NCI-H446 (cell line): ENCODE results near the gene EBF3.

ENCODE experiments used
- DNase-seq, 2 experiments: peaks; one replicate each; lab custom pipeline; 2025; lab: John Stamatoyannopoulos, UW

Gene EBF3

DNA sequence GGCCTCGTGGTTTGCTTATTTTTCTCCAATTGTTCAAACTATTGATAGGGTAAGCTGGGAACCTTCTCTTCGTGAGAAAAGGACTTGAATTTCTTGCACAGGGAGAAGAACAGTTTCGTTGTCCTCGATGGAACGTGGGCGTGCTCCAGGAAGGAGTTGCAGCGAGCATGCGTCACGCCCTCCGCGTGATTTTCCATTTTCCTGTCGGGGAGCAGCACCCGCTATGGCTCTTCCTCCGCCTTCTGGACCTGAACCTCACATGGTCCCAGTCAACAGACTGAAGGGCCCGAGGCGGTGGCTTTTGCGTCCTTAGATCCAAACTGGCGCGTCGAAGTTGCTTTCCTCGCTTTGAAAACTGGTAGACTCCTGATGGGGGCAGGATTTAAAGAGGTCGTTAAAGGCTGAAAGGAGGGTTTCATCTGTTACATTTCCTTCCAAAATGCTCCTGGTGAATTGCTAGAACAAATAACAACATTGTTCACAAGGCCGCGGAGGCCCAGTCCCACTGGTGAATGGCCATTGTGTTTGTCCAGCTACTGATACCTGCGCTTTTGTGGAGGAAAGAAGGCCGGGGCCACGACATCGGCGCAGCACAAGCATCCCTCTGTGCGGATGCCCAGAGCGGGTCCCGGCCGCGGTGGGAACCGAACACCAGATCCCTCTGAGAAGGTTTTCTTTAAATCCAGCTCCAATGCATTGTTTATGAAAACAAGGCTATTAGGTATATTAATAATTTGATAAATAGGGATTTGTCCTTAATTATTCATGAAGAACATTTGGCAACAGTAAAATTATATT lies 75.9 kb downstream of the EBF3 start:
- no peak for DNase-seq

DNA sequence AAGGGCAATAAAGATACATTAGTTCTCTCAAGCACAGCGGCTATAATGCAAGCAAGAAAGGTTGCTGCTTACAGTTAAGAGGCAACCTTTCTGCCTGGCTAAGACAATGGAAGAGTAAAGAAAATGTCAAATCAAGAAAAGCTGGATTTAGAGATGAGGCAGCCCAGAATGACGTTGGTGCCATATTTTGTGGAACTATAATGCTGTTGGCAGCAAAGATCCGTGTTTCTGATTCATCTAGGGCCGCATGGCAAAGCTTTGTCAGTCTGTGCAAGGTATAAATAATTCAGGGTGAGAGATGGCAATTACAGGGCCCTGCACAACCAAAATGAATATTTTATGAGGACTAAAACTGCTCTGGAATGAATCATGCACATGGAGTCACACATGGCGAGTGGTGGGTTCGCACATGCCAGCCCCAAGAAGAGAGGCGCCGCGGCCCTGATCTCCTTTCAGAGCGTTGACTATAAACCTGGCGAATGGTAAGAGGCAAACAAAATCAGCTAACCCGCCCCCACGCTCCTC lies 76.6 kb downstream of the EBF3 start:
- peak in 1 of 2 experiments; percentile 7 for DNase-seq

DNA sequence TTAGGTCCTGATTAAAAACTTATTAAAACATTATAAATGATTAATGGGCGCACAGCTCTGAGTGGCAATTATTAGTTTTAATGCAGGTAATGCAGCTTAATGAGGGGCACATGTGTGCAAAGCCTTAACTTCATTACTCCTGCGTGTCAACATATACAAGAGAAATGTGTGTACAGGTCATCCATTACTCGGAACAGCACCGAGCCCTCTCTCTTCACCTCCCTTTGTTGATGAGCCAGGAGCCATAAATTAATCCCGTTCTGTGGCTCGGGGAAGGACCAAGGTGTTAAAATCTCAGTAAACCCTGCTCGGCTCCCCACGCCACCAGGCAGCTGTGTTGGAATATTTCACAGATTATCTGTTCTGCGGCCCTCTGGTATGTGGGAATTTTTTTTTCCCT lies 77.8 kb downstream of the EBF3 start:
- no peak for DNase-seq

DNA sequence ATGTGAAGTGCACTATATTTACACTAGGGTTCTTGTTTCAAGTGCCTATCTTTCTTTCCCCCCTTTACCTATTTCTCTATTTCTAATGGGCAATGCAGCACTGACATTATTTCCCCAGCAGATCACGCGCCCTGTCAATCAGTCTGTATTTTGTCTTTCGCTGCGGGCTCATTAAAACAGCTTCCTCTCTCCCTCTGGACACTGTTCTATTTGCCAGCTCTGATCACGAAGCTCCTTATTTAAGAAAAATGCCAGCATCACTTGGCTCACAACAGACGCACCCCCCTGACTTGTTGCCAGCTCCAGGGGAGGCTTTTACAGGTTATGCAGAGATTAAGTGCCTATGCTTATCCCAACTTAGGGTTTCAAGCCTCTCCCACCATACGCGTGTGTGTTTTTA lies 78.5 kb downstream of the EBF3 start:
- DNase-seq: no peak

DNA sequence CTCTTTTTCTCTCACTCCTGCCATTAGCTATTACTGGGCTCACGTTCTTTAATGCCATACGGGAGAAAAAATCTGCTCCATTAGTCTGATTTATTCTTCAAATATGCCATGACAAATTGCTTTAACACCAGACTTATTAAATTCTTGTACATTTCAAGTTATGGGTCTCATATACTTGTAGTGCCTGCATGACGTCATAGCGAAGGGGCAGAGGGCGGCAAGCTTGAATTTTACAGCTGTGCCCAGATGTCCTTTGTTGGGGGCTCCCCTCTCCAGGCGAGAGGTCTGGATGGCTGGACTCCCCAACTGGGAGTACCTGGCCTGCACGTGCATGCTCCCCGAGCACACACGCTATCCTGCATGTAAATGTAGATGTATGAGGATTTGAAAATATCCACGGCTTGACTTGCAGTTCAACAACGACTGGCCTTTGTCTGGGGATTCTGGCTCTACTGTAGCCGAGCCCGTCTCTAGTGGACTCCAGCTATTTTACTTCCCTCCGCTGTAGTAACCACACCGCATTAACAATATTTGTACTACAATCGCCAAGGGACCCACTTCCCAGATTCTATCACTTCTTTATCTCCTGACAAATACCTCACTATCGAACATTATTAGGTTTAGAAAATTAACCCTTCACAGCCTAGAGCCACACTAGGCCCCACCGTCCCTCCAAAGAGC lies 79.5 kb downstream of the EBF3 start:
- DNase-seq: no peak

DNA sequence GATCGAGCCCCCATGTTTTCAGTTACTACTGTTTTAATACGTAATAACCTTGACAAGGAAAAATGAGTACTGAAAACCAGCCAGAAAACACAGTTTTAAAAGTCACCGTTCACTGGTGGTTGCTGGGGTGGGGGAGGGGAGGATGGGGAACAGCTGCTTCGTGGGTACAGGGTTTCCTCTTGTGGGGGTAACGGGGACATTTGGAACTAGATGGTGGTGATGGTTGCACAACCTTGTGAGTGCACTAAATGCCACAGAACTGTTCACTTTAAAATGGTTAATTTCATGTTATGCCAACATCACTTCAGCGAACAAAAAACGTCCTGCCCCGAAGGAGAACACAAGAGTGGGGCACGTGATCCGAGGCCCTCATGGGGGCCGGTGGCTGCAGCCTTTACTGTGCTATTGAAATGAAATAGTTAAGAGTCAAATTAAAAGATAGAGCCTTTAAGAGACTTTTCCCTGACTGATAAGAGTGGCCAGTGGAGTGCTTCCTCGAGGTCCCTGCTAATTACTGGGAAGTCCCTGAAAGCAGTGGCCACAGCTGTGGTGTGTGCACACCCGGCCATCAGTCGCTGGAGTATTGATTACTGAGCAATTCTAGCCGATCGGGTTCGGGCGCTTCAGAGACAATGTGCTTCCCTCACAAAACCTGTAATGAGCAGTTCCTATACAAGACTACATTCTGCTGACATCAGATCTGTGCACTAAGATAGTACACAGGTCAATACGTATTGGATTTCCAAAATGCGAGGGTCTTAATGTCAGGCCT lies 80.3 kb downstream of the EBF3 start:
- DNase-seq: no peak

DNA sequence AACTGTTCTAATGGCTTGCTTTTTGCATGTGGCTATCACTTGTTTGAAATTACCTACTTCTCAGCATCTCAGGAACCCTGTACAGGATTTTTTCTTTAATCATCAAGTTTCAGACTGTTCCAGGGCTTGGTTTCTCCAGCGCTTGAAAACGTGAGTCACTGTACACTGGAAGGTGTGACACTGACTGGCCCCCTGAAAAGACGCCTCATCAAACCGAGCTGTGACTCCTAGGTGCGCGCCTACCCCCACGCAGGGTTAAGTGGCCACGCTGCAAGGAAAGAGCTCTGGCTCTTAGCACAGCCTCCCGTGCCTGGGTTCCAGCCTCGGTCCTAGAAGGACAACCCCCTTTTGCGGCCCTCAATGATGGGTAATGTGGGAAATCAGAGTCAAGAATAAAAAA lies 81.0 kb downstream of the EBF3 start:
- no peak for DNase-seq

DNA sequence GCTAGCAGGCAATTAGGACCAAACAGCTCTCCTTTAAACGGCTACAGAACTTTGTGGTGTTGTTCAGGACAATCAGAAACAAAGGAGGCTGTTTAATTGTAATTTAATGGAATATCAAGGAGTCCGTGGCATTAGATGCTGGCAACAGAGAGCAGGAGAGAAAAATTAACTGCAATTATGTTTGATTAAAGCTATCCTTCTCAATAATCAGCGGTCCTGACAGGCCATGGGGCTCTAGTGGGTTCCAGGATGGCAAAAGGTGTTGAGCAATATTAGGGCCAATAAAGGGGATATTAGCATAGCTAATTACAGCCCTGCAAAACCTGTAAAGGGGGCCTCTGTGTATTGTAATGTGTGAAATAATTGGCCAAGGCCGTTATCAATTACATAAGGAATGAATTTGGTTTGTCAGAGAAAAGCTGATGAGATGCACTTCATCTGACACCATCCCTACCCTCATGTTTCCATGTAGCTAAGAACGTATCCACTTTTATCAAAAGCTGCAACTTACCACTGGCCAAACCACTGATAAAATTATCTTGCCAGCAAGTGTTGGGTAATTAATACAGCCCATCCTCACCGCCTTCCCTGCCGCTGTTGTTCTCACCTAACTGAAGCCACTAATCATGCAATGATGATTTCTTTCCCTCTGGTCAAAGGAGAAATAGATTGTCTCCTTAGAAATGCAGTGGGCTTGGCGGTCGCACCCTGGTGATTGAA lies 81.6 kb downstream of the EBF3 start:
- DNase-seq: no peak

DNA sequence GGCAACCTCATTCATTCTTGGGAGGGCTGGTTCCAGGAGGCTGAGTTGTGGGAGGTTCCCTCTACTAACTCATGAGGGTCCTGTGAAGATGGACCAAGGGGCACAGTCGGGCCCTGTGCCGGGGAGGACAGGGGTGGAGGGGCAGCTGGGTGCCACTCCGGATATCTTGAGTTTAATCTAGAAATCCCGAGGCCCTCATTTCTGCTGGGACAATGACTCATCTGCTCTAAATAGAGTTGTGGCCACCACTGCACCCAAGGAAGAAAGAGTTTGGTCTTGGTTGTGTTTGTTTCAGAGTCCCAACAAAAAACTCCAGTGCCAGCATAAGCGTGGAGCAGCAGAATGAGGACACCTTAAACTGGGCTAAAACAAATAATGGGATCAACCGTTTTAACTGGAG lies 82.4 kb downstream of the EBF3 start:
- DNase-seq: no peak

DNA sequence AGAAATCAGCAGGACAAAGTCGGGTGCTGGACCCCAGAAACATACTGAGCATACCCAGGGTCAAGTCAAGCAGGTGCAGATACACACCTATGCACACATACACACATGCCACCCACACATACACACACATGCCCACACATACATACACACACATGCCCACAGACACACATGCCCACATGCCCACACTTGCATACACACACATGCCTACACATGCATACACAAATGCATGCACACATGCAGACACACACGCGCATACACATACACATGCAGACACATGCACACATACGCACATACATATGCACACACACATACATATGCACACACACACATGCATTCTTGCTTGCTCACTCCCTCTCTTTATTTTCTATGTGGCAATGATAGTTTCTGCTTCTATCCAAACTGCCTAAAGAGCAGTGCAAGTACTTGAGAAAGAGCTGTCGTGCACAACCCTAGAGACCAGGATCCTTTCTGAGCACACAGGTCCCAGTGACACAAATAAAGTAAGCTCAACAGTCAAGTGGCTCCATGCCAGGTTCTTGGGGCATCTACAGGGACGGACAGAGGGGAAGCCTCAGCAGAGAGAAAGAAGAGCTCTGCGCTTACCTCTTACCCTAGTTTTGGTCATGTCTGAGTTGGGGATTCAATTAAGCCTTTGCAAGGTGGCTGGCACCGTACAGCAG lies 83.7 kb downstream of the EBF3 start:
- no peak for DNase-seq

DNA sequence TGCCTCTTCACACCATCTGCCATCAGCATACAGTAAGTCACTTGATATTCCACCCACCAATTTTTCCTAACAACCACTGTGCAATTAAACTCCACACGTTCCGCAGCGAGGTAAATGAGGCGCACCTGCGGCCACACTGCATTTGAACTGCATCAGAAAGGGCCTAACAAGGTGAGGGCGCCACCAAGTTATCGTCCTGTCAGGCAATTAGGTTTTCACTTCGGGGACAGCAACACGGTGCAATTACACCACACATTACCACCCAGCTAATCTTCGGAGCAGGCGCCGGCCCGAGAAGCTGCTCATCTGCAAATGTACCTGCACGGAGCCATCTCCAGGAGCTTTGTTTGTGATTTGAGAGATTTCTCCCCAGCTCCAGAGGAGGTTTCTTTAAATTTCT lies 84.4 kb downstream of the EBF3 start:
- no peak for DNase-seq

DNA sequence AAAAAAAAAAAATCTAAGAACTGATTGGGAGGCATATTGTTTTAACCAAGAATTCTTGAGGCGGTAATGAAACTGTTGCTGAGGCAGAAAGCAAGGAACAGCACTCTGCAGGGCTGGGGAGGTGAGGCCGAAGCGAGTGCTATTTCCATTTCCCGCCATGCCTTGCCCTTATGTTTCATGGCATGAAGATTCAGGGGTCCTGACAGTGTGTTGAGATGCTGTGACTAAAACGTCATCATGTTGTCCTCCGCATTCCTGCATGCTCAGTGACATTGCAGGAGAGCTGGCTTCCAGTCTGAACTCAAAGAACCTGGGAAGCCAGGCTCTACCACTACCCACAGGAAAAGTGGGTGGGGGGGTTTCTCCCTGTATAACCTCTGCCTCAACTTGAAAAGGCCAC lies 85.2 kb downstream of the EBF3 start:
- no peak for DNase-seq

DNA sequence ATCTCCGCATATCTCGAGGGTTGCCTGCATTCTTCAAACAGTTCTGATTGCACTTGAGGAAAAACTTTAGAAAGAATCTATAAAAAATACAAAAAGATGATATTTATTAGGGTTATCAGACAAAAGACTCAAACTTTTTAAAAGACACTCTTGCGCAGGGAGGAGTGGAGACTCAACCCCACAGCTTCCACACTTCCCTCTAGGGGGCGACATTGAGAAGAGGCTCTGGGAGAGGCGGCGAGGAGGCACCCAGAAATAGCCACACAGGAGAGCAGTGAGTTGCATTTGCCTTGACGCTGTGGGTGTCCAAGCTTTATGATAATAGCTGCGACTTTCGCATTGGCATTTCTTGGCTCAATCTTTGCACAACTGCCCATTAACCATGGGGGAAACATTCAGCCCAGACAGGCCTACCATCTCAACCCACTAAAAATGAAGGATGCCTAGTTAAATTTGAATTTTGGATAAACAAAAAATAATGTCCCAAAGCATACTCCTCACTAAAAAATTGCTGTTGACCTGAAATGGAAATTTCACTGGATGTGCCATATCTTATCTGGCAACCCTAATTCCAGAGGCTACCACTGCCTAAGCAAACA lies 86.2 kb downstream of the EBF3 start:
- peak in 1 of 2 experiments; percentile 8 for DNase-seq

DNA sequence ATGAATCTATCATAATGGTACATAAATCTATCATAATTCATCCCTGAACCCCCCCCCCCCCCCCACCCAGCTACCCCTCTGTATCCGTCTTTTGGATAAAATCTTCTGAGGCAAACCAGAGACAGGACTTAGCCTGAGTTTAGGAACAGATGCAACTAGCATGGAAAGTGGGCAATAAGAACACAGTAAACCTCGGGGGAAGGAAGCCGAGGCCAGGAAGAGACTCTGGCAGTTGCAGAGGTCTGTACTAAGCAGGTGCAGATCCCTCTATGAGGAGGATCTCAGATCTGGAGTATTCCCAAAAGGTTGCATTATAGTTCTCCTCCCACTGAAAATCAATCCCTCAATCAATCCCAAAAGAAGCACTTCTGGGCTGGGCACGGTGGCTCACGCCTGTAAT lies 87.2 kb downstream of the EBF3 start:
- DNase-seq: no peak

DNA sequence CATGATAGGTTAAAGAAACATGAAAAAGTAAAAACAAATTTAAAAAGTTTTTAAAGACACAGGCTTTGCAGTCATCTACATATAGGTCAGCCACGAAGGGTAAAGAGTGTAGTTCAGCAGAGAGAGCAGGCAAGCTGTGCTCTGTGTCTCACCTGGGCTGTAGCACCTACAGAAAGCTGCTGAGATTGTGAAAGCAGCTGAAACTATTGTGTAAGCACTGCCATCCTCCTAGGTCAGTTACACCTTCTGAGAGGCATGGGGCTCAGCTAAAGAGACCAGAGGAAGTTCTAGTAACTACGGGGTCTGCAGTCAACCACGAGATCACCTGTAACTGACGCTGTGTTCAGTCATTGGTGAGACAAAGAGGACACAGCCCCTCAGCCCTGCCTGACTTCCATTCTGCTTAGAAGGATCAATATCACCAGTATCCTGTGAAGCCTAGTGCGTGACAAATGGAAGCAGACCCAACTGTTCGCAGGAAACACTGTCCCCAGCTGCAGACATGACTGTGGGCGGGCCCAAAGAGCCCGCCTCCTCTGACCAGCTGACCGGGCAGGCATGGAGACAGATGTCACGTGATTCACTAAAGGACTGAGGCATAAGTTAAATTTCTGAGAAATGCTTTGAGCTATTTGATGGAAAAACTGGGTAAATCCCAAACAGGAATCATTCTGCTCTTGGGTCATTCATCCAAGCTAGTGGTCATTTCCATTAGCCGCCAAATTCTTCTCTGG lies 87.9 kb downstream of the EBF3 start:
- no peak for DNase-seq

DNA sequence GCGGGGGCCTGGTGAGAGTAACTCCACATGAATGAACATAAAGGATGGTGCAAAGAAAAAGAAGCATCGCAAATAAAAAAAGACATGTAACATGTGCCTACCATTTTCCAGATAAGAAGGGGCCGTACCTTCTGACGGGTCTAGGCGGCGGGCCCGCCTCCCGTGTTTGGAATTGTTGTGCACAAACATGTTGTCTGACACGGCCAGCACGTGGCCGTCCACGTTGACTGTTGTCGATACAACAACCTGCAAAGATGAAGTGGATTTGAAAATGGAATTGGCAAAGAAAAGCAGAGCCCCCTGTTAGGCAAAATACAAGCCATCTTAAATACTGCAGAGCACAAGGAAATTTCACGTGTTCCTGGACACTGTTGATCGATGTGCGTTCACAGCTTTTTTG lies 90.7 kb downstream of the EBF3 start:
- DNase-seq: no peak

DNA sequence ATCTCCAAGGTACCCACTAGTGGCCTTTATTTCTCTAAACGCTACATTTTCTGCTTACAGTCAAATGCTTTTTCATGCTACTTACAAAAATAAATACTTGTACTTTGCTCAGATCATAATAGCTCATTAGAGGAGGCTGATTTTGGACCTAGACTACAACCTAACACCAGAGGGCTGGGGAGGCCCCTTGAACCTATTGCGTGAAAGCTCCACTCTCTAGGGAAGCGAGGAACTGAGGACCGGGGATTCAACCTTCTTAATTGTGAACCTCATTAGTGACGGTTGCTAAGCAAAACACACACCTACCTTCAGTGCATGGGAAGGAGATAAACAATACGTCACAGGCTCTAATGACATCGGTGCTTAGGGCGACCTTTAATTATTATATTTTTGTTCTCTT lies 92.1 kb downstream of the EBF3 start:
- DNase-seq: no peak

DNA sequence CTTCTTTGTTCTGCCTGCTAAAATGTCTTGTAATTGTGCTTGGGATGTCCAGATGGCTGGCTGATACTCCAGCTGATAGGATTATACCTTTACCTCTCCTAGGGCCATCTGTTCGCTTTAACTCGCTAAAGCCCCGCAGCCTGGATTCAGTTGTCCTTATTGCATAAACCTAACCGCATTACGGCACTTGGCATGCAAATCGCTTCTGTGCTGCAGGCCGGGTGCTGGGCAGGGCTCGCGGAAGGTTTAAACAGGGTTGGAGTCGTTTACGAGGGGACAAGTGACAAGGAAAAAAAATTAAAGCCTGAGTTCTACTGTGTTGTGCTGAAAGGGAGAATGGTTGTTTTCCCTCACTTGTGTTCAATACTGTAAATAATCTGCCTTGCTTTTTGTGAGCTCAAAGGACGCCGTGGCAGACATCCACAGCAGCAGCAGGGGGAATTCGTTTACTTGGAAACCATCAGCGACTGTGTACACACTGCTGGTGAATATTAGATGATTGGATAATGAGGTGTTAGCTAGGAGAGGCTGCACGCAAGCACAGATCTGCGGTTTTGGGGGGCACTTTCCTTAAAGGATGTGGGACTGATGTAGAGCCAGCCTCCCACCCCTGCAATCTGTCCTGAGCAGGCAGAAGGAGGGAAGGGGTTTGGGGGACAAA lies 93.0 kb downstream of the EBF3 start:
- DNase-seq: peak; percentile 28 to 71

DNA sequence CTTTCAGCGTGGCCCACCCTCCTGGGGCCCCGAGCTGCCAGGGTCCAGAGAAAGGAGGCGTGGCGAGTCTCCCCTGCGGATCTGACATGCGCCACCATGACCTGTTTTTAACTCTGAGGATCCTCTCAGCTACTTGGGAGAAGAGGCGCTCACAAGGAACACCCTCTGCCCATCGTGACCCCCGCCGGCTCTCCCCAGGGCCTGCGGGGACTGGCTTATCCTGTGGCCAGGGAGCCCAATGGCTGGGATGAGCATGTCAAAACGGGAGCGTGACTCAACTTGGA lies 93.7 kb downstream of the EBF3 start:
- DNase-seq: no peak
